Mesenchymal stem cell (in vitro differentiated cells and primary cell): ENCODE results near the gene IGFBP7. TPM values are rescaled to one million over a fixed set of nuclear protein-coding genes. Genes with fewer than 3 reads are reported as not detected.
A peak's percentile ranks its signal among the peaks of the same experiment; 100 is the strongest.

Source experiments
- DNase-seq: peaks from one replicate; pipeline ENCODE4 v3.0.0-alpha.2; 2013
- H2AFZ ChIP-seq: one replicate; pipeline ENCODE4 v1.6.1; 2013; ENCODE audit warnings: low read depth, mild to moderate bottlenecking, control low read depth, inconsistent platforms, low read length, moderate library complexity
- H2AK5ac ChIP-seq: 2 replicates; pipeline ENCODE4 v1.6.1; 2013; ENCODE audit warnings: low read length, moderate library complexity, mild to moderate bottlenecking, inconsistent platforms; ENCODE audit not compliant: severe bottlenecking
- H2BK120ac ChIP-seq: one replicate; pipeline ENCODE4 v1.6.1; 2013; ENCODE audit warnings: low read depth, mild to moderate bottlenecking, inconsistent platforms, low read length, moderate library complexity
- H2BK12ac ChIP-seq, 2 experiments: one replicate each; pipeline ENCODE4 v1.6.1; 2013; ENCODE audit warnings: inconsistent platforms in 2 of 2, low read length in 2 of 2, mild to moderate bottlenecking in 2 of 2, moderate library complexity in 2 of 2, control low read depth in 1 of 2
- H2BK15ac ChIP-seq: one replicate; pipeline ENCODE4 v1.6.1; 2013; ENCODE audit warnings: mild to moderate bottlenecking, low read depth, inconsistent platforms; ENCODE audit not compliant: poor library complexity, severe bottlenecking
- H2BK5ac ChIP-seq: 2 replicates; pipeline ENCODE4 v1.6.1; 2013; ENCODE audit warnings: low read depth, mild to moderate bottlenecking, low read length, control low read depth, inconsistent platforms; ENCODE audit not compliant: poor library complexity, severe bottlenecking
- H3K14ac ChIP-seq, 2 experiments: one replicate each; pipeline ENCODE4 v1.6.1; 2013; ENCODE audit warnings: inconsistent platforms in 2 of 2, low read length in 2 of 2, control low read depth in 1 of 2, mild to moderate bottlenecking in 1 of 2, moderate library complexity in 1 of 2
- H3K18ac ChIP-seq, 2 experiments: one replicate each; pipeline ENCODE4 v1.6.1; 2013; ENCODE audit warnings: inconsistent platforms in 2 of 2, low read length in 2 of 2, control low read depth in 1 of 2, low read depth in 1 of 2, mild to moderate bottlenecking in 1 of 2
- H3K23ac ChIP-seq, 2 experiments: one replicate each; pipeline ENCODE4 v1.6.1; 2013; ENCODE audit warnings: inconsistent platforms in 2 of 2, low read length in 2 of 2, mild to moderate bottlenecking in 2 of 2, moderate library complexity in 2 of 2, control low read depth in 1 of 2
- H3K27ac ChIP-seq: 2 replicates; pipeline ENCODE4 v1.5.1; 2013; ENCODE audit warnings: mild to moderate bottlenecking, moderate library complexity, low read length, control low read depth, inconsistent platforms; ENCODE audit not compliant: poor library complexity, severe bottlenecking
- H3K27me3 ChIP-seq, 2 experiments: 2 replicates each; pipeline versions ENCODE4 v1.6.1 to v1.7.0; 2013; ENCODE audit warnings: low read length in 2 of 2, mild to moderate bottlenecking in 2 of 2, moderate library complexity in 2 of 2, control low read depth in 1 of 2, inconsistent platforms in 1 of 2; ENCODE audit not compliant: control insufficient read depth in 1 of 2, insufficient read depth in 1 of 2
- H3K36me3 ChIP-seq, 2 experiments: 2 replicates each; pipeline versions ENCODE4 v1.6.1 to v1.7.0; 2013; ENCODE audit warnings: low read length in 2 of 2, control low read depth in 1 of 2, inconsistent platforms in 1 of 2, low read depth in 1 of 2, mild to moderate bottlenecking in 1 of 2; ENCODE audit not compliant: insufficient read depth in 2 of 2, control insufficient read depth in 1 of 2
- H3K4ac ChIP-seq, 2 experiments: one replicate each; pipeline ENCODE4 v1.6.1; 2013; ENCODE audit warnings: inconsistent platforms in 2 of 2, low read length in 2 of 2, mild to moderate bottlenecking in 2 of 2, moderate library complexity in 2 of 2, control low read depth in 1 of 2, low read depth in 1 of 2
- H3K4me1 ChIP-seq: 2 replicates; pipeline ENCODE4 v1.6.1; 2013; ENCODE audit warnings: low read depth, low read length, control low read depth; ENCODE audit not compliant: control insufficient read depth, insufficient read depth
- H3K4me2 ChIP-seq: 2 replicates; pipeline ENCODE4 v1.6.1; 2013; ENCODE audit warnings: low read length, mild to moderate bottlenecking, inconsistent platforms; ENCODE audit not compliant: poor library complexity, severe bottlenecking
- H3K4me3 ChIP-seq, 2 experiments: 2 replicates each; pipeline versions ENCODE4 v1.5.1 to v1.7.0; 2013; ENCODE audit warnings: low read length in 2 of 2, mild to moderate bottlenecking in 2 of 2, control low read depth in 1 of 2, low read depth in 1 of 2; ENCODE audit not compliant: insufficient read depth in 1 of 2
- H3K79me1 ChIP-seq: replicated peaks from 2 replicates; pipeline ENCODE4 v1.6.1; 2013; ENCODE audit warnings: mild to moderate bottlenecking, control low read depth, low read length, inconsistent platforms; ENCODE audit not compliant: poor library complexity, severe bottlenecking
- H3K9ac ChIP-seq: 2 replicates; pipeline ENCODE4 v1.7.0; 2013; ENCODE audit warnings: mild to moderate bottlenecking, low read length, moderate library complexity
- H3K9me3 ChIP-seq: 2 replicates; pipeline ENCODE4 v1.7.0; 2013; ENCODE audit warnings: mild to moderate bottlenecking, low read length; ENCODE audit not compliant: control insufficient read depth
- H4K8ac ChIP-seq: one replicate; pipeline ENCODE4 v1.6.1; 2013; ENCODE audit warnings: inconsistent platforms, mild to moderate bottlenecking, low read length, moderate library complexity
- H4K91ac ChIP-seq: one replicate; pipeline ENCODE4 v1.6.1; 2013; ENCODE audit warnings: mild to moderate bottlenecking, low read length, inconsistent platforms
- WGBS: methylation state at CpG from one replicate; pipeline ENCODE4 v1.1.7; 2013; ENCODE audit warnings: mixed read lengths; 5-methylcytosine and 5-hydroxymethylcytosine counted together
- polyA plus RNA-seq, 2 experiments: library from polyadenylated mRNA; stranded (reverse); fragments of 200-250 nt; gene quantifications; one replicate each; pipeline ENCODE4 v1.2.3, GENCODE V29; 2013

The IGFBP7 gene
- 2,552 TPM for polyA plus RNA-seq (2013, experiment 1 of 2)
- 3,066 TPM for polyA plus RNA-seq (2013, experiment 2 of 2)

GRCh38 chr4:57109847-57110639, at the start of gene IGFBP7:
IGFBP7 (minus strand) TSS chr4:57110385; CDS start chr4:57110351, 34 bp downstream.
- H3K9ac ChIP-seq = peak within 1 kb of the TSS; percentile 82
- H3K36me3 ChIP-seq = peaks cover 0 to 3% of the 10 kb centered on the region in 2 experiments
- H2BK5ac ChIP-seq = peak within 1 kb of the TSS; percentile 75
- WGBS = under 1% methylated on average over 79 of the region's 101 CpGs
- peaks cover 19% of the 10 kb centered on the region for H3K4me1 ChIP-seq
- peak within 1 kb of the TSS; percentile 99 for H4K8ac ChIP-seq
- peaks cover 0 to 10% of the 10 kb centered on the region in 2 experiments for H3K27me3 ChIP-seq
- H2BK12ac ChIP-seq = peak within 1 kb of the TSS; percentile 38 to 88
- peak within 1 kb of the TSS; percentile 5 for H2AK5ac ChIP-seq
- H3K14ac ChIP-seq = peak within 1 kb of the TSS; percentile 93 to 95
- peak within 1 kb of the TSS; percentile 77 for H3K4me2 ChIP-seq
- peak; percentile 57 for DNase-seq
- H2BK120ac ChIP-seq = peak within 1 kb of the TSS; percentile 96
- H3K4me3 ChIP-seq = peak within 1 kb of the TSS; percentile 80
- H3K18ac ChIP-seq = peak within 1 kb of the TSS; percentile 94 to 96
- peak within 1 kb of the TSS; percentile 62 for H2AFZ ChIP-seq
- peak within 1 kb of the TSS; percentile 83 for H2BK15ac ChIP-seq
- H3K27ac ChIP-seq = peak within 1 kb of the TSS; percentile 97
- H3K4ac ChIP-seq = peak within 1 kb of the TSS; percentile 92 to 94
- H3K79me1 ChIP-seq = peaks cover 7% of the 10 kb centered on the region
- H4K91ac ChIP-seq = peak within 1 kb of the TSS; percentile 100
- H3K23ac ChIP-seq = peak within 1 kb of the TSS; percentile 39 to 85
- H3K9me3 ChIP-seq = no peaks in the 10 kb centered on the region

- H3K79me1 ChIP-seq = no peaks in the 10 kb centered on the region
- H3K4me2 ChIP-seq = no peak overlapping the region
- H3K4me1 ChIP-seq = peaks cover 6% of the 10 kb centered on the region
Observed at GRCh38 chr4:57159866-57160265, 49.7 kb upstream of the IGFBP7 start.

GRCh38 chr4:57158762-57159161, 48.6 kb upstream of the IGFBP7 start:
- Histone ChIP-seq H3K36me3 (no peaks in the 10 kb centered on the region), H3K18ac (no peak overlapping the region), H2AFZ (no peak overlapping the region), H3K27me3 (peaks cover 0 to 43% of the 10 kb centered on the region in 2 experiments), H3K14ac (peak overlapping the region in 1 of 2 experiments; percentile 57), H4K8ac (no peak overlapping the region), H3K4me1 (peaks cover 4% of the 10 kb centered on the region), H3K4ac (no peak overlapping the region), H3K4me2 (no peak overlapping the region), H4K91ac (no peak overlapping the region), H3K23ac (no peak overlapping the region), H2BK120ac (no peak overlapping the region), H3K79me1 (no peaks in the 10 kb centered on the region), H3K4me3 (no peak overlapping the region), H3K9ac (no peak overlapping the region), H3K27ac (no peak overlapping the region), H2BK5ac (no peak overlapping the region), H3K9me3 (peaks cover 8% of the 10 kb centered on the region), H2BK12ac (peak overlapping the region in 1 of 2 experiments; percentile 15), H2AK5ac (peak overlapping the region; percentile 29), H2BK15ac (no peak overlapping the region)
- DNase-seq = no peak
- 100% methylated on average over 1 of the region's 1 CpG for WGBS

More at GRCh38 chr4:57159866-57160265, 49.7 kb upstream of the IGFBP7 start:
- Histone ChIP-seq H3K4me3 (no peak overlapping the region), H2BK12ac (no peak overlapping the region), H3K27ac (no peak overlapping the region), H3K14ac (no peak overlapping the region), H3K9me3 (peaks cover 8% of the 10 kb centered on the region), H2BK120ac (no peak overlapping the region), H3K36me3 (no peaks in the 10 kb centered on the region), H3K18ac (no peak overlapping the region), H3K27me3 (peaks cover 0 to 40% of the 10 kb centered on the region in 2 experiments), H3K9ac (no peak overlapping the region), H2AFZ (no peak overlapping the region), H3K23ac (no peak overlapping the region), H2BK5ac (no peak overlapping the region), H3K4ac (no peak overlapping the region), H2BK15ac (no peak overlapping the region), H4K8ac (no peak overlapping the region), H4K91ac (no peak overlapping the region), H2AK5ac (no peak overlapping the region)
- peak; percentile 33 for DNase-seq
- 75% methylated on average over 1 of the region's 1 CpG for WGBS

- no peak overlapping the region for H3K14ac ChIP-seq
Observed at GRCh38 chr4:57158221-57158620, 48.0 kb upstream of the IGFBP7 start.

More at GRCh38 chr4:57158221-57158620, 48.0 kb upstream of the IGFBP7 start:
- H2BK5ac ChIP-seq = no peak overlapping the region
- no peak overlapping the region for H3K4me2 ChIP-seq
- no peak for DNase-seq
- no peak overlapping the region for H3K9ac ChIP-seq
- H4K8ac ChIP-seq = no peak overlapping the region
- WGBS = 98% methylated on average over 2 of the region's 2 CpGs
- H3K9me3 ChIP-seq = peaks cover 8% of the 10 kb centered on the region
- no peak overlapping the region for H3K4ac ChIP-seq
- no peak overlapping the region for H3K4me3 ChIP-seq
- no peak overlapping the region for H3K23ac ChIP-seq
- H2BK12ac ChIP-seq = no peak overlapping the region
- H3K4me1 ChIP-seq = peaks cover 4% of the 10 kb centered on the region
- H3K27me3 ChIP-seq = peaks cover 0 to 48% of the 10 kb centered on the region in 2 experiments
- H2AFZ ChIP-seq = no peak overlapping the region
- no peak overlapping the region for H2AK5ac ChIP-seq
- no peaks in the 10 kb centered on the region for H3K36me3 ChIP-seq
- H3K79me1 ChIP-seq = no peaks in the 10 kb centered on the region
- H3K27ac ChIP-seq = no peak overlapping the region
- no peak overlapping the region for H2BK15ac ChIP-seq
- no peak overlapping the region for H4K91ac ChIP-seq
- no peak overlapping the region for H2BK120ac ChIP-seq
- no peak overlapping the region for H3K18ac ChIP-seq
